Glomerular visceral epithelial cell (primary cell): ENCODE results near the gene RAB39A.
A peak's percentile ranks its signal among the peaks of the same experiment; 100 is the strongest.
"Not testable (repeated sequence)": the region's sequence is repeated elsewhere in the genome, so short reads cannot be mapped to it uniquely, and the experiment has no call there.

Experiments used
- DNase-seq: peaks from one replicate; pipeline ENCODE4 v3.0.0-alpha.2; 2016; ENCODE audit errors: extremely low spot score

Gene RAB39A, protein sequence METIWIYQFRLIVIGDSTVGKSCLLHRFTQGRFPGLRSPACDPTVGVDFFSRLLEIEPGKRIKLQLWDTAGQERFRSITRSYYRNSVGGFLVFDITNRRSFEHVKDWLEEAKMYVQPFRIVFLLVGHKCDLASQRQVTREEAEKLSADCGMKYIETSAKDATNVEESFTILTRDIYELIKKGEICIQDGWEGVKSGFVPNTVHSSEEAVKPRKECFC

DNA sequence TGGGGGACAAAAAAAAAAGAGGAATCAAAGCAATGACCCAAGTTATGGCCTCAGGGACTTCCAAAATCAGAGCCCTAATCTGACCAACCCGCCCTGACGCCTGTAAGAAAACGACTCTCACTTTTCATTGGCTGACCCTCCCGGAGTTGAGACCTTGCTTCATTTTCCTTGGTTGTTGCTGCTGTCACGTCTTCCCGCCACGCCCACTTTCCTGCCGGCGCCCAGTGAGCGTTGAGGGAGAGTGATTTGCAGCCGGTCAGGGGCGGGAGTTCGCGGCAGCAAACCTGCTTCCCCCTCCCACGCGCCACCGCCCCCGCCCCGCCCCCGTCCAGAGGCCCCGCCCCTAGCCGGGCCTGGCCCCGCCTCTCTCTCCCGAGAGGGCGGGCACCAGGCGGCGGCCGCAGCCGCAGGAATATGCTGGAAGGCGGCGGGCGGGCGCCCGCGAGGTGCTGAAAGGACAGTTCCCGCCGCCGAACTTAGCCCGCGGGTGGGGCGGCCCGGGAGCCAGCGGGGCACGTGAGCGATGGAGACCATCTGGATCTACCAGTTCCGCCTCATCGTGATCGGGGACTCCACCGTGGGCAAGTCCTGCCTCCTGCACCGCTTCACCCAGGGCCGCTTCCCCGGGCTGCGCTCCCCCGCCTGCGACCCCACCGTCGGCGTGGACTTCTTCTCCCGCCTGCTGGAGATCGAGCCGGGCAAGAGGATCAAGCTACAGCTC, at the start of gene RAB39A:
RAB39A (plus strand) TSS at position 403 of the 721 bp plus-strand sequence; CDS start at position 524, 121 bp downstream.
- DNase-seq = peak; percentile 96

DNA sequence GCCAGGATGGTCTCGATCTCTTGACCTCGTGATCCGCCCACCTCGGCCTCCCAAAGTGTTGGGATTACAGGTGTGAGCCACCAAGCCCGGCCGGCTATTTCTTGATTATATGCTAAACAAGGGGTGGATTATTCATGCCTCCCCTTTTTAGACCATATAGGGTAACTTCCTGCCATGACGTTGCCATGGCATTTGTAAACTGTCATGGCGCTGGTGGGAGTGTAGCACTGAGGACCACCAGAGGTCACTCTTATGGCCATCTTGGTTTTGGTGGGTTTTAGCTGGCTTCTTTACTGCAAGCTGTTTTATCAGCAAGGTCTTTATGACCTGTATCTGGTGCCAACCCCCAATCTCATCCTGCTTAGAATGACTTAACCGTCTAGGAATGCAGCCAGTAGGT, 46.8 kb upstream of the RAB39A start:
- peak; percentile 20 for DNase-seq

DNA sequence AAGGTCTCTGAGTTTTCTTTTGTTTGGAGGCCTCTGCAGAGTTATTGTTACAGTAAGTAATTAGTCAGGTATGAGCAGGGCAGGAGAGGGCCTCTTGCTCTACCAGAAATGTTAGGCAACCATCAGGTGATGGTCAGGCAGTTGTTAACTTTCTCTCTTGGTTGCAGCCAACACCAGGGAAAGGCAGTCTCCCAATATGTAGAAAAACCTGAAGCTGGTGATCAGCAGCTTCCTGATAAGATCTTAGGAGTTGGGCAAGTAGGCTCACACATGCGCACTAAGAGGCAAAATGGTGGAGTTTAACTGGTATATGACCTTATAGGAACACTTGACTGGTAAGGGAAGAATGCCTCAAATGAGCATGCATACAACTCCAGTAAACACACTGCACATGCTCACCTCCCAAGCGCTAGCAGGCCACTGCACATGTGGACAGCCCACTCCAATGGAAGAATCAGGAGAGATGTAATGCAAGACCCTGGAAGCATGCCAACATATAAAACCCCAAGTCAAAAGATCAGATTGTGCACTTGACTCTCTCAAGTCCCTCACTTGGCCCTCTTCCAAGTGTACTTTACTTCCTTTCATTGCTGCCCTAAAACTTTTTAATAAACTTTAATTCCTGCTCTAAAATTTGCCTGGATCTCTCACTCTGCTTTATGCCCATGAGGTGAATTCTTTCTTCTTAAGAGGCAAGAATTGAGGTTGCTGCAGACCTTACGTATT, 46.0 kb upstream of the RAB39A start:
- no peak for DNase-seq

DNA sequence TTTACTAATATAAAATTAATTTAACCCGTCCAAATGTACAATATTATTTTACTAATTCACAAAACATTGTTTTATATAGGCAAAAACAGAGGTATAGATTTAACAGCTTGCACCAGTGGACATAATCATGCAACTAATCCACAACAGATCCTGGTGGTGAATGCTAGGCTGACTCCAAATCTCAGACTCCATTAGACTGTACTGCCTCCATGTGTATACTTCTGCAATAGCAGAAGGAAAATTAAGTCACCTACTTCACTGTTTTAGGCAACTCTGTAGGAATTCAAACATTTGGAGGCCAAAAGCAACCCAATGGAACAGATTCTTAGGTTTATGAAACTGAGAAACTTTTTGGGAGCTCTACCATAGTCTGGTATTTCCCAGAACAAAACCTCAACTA, 30.0 kb upstream of the RAB39A start:
- peak; percentile 45 for DNase-seq

DNA sequence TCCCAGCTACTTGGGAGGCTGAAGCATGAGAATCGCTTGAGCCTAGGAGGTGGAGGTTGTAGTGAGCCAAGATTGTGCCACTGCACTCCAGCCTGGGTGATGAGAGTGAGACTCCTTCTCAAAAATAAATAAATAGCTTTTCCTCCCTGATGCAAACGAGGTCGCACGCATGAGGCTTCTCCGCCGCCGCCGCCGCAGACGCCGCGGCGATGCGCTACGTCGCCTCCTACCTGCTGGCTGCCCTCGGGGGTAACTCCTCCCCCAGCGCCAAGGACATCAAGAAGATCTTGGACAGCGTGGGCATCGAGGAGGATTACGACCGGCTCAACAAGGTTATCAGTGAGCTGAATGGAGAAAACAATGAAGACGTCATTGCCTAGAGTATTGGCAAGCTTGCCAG, 20.0 kb upstream of the RAB39A start:
- DNase-seq = no peak

DNA sequence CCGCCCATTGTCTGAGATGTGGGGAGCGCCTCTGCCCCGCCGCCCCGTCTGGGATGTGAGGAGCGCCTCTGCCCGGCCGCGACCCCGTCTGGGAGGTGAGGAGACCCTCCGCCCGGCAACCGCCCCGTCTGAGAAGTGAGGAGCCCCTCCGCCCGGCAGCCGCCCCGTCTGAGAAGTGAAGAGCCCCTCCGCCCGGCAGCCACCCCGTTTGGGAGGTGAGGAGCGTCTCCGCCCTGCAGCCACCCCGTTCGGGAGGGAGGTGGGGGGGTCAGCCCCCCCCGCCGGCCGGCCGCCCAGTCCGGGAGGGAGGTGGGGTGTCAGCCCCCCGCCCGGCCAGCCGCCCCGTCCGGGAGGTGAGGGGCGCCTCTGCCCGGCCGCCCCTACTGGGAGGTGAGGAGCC, 15.8 kb upstream of the RAB39A start:
- DNase-seq = not testable (repeated sequence)

DNA sequence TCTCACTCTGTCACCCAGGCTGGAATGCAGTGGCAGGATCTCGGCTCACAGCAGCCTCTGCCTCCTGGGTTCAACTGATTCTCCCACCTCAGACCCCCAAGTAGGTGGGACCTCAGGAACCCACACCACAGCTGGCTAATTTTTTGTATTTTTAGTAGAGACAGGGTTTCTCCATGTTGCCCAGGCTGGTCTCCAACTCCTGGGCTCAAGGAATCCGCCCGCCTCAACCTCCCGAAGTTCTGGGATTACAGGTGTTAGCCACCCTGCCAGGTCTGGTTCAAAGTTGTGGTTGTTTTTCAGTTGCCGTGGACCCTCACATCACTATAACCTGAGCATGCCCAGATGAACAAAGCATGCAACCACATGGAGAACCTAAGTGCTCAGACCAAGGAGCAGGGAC, 13.0 kb upstream of the RAB39A start:
- DNase-seq = no peak

DNA sequence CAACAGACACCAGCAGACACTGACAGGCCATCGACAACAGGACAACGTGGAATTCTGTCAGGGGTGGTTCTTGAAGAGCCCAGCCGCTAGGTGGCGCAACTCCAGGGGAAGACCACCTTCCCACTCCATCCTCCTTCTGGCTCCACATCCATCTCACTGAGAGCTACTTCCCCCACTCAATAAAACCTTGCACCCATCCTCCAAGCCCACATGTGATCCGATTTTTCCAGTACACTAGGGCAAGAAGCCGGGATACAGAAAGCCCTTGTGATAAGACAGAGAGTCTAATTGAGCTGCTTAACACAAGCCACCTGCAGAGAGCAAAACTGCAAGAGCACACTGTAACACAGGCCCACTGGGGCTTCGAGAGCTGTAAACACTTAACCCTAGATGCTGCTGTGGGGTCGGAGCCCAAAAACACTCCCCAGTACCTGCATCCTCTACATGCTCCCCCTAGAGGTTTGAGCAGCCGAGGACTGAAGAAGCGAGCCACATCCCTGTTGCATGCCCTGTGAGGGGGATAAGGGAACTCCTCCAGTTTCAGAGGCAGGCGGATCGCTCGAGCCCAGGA, 11.5 kb upstream of the RAB39A start:
- DNase-seq = peak; percentile 37

DNA sequence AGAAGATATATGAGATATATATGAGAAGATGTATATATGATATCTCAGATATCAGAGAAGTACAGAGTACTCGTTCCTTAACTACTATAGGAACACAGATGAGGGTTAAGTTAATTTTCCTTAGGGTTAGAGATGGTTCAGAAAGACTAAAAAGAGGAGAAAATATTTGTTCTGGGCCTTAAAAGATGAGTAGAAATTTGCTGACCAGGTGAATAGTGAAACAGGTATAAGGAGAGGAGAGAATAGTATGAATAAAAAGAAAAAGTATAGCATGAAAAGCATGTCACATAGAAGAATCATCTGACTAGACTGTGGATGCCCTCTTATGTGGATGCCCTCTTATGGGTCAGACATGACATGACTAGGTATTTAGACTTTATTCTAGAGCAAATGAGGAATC, 6.3 kb upstream of the RAB39A start:
- DNase-seq = no peak

DNA sequence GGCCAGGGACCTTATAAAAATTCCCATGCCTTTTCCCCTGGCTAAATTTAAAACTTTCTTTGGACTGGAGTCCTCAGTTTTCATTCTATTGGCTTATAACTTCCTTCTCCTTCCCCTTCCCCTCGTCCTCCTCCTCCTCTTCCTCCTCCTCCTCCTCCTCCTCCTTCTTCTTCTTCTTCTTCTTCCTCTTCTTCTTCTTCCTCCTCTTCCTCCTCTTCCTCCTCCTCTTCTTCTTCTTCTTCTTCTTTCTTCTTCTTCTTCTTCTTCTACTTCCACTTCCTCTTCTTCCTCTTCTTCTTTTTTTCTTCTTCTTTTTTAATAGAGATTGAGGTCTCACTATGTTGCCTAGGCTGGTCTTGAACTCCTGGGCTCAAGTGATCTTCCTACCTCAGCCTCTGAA, 4.7 kb upstream of the RAB39A start:
- DNase-seq = not testable (repeated sequence)

DNA sequence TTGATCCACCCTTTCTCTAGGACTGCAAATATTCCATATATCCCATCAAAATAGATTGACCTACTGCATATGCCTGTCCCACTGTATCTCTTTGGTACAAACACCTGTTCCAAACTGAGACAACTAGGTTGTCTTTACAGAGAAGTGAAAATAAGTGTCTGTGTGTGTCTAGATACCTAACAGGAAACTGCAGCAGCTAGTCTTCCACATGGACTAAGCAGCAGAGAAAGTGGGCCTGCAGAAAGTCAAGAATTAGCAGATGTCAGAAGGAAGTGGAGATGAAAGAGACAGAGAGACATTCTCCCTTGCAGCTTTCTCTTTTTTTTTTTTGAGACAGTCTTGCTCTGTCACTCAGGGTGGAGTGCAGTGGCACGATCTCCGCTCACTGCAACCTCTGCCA, 3.9 kb upstream of the RAB39A start:
- DNase-seq = no peak

DNA sequence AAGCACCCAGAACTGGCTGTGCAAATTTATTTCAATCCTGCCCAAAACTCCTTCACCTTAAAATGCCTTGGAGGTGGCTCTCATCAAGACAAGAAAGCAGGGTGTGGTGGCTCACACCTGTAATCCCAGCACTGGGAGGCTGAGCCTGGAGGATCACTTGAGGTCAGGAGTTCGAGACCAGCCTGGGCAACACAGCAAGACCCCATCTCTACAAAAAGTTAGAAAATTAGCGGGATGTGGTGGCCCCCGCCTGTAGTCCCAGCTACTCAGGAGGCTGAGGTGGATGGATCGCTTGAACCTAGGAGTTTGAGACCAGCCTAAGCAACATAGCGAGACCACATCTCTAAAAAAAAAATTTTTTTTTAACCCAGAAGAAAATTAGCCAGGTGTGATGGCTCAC, 689 bp upstream of the RAB39A start:
- no peak for DNase-seq

DNA sequence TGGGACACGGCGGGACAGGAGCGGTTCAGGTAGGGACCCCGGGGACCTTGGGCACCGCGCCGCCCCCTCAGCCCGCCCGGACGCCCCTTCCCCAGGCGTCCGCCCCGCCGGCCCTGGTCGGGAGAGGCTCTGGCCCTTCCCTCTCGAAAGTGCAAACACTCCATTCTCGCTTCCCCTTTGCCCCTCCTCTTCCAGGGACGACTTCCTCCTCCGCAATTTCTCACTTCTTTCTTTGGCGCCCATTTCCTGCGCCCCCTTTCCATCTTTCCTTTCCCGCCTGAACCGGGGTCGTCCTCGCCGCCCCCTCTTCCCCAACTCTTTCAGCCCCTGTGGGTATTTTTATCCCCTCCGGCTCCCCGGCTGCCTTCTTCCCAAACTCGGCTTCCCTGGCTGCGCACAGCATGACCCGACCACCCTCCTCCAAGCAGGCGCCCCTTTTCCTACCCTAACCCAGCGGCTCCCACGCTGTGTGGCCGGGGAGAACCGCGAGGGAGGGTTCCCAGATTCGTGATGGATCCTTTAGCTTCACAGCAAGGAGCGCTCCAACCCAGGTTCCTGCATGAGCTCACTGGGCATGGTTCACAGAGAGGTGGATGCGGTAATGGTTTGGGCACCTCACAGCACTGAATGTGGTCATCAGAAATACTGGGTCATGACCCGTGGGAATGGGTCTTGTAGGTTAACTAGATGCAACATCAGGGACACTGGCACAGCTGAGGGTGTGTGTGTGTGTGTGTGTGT, 689 bp downstream of the RAB39A start:
- peak; percentile 24 for DNase-seq

DNA sequence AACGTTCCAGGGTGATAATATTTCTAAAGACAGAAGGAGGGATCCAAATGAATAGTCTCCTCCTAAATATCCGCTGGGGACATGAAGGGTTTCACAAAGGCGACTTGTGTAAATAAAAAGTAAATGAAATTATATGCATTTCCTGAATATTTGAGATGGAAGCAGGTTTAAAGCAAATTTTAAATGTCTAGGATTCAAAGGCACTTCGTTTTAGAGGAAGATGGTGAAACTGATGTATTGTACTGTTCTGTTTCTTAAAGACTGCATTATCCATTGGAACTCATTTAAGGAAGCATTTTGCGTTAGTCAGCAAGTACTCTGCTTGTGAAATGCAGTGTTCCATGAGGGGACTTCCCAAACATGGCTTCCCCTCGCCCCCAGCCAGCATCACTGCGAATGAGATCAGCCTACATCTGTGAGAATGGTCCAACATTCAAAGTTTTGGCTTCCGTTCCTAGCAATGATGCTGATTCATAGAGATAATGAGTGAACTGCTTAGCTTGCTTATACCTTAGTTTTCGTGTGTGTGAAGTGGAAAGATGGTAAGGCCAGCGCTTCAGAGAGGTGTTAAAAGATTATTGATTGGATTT, 1.5 kb downstream of the RAB39A start:
- DNase-seq = no peak

DNA sequence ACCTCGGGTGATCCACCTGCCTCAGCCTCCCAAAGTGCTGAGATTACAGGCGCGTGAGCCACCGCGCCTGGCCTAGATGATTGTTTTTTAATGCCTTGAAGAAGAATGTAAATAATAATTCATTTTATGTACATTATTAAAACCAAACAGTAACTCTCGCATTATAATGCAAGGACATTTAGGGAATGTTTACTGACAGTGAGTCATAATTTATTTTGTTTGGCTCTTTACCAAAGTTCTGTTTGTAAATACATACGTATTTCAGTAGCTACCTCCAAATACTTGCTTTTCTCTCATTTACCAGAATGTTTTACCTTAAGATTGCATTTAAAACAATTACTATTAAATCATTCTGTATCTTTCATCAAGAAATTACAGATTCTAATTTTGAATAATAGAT, 3.0 kb downstream of the RAB39A start:
- no peak for DNase-seq

DNA sequence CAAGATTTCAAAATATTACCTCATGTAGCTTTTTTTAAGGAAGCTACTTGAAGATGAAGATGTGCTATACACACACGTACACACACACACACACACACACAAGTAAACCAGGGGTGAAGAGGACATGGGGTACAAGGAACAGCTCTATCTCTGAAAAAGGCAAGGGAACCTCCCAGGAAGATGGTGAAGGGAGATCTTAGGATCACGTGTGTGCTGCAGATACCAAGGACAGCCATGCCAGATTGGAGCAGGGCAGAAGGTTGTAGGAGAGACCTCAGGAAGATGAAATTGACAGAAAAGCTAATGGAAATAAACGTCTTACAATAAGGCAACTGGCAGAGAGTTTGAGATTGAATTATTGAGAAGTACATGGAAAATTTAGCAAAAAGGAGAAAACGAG, 19.7 kb downstream of the RAB39A start:
- no peak for DNase-seq

DNA sequence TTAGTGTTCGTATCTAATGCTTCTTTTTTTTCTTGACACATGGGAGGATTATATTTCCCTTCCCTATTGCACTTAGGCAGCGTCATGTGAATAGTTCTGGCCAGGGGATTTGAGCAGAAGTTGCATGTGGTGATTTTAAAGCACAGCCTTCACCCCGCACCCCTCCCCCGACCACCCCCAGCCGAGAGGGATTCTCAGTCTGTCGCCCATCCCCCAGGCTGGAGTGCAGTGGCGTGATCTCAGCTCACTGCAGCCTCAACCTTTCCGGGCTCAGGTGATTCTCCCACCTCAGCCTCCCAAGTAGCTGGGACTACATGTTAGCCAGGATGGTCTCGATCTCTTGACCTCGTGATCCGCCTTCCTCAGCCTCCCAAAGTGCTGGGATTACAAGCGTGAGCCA, 20.1 kb downstream of the RAB39A start:
- DNase-seq = not testable (repeated sequence)

DNA sequence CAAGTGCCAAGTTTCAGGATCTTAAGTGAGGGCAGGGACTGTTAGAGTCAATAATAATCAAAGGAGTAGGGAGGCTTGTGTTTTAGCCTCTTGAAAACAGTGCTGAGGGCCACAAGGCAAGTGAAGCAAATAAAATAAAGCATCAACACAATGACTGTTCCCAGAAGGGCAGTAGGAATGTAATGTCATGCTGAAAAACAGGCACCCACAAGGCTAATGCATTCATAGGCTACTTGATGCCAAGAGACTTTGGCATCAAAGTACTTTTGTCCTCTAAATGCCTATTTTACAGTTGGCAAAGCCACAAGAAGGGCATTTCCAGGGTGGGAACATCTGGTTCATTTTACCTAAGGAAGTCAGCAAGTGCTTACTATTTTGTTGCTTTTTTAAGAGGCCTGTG, 22.9 kb downstream of the RAB39A start:
- no peak for DNase-seq

DNA sequence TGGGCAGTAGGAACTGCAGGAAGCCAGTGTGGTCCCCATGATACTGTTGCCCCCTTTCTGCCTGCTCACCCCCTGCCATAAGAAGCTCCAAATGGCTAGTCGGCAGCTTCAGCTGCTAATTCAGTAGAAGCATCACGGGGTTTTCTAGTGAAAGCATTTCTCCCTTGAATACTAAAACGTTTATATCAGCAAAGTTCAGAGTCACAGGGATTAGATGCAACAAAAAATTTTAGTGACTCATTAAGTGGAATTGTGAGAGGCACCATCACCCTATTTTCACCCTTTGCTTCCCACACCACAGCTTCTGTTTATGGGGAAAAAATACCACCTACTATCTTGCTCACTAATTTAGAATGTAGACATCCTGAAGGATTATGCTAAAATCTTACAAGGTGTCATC, 25.2 kb downstream of the RAB39A start:
- DNase-seq = no peak

DNA sequence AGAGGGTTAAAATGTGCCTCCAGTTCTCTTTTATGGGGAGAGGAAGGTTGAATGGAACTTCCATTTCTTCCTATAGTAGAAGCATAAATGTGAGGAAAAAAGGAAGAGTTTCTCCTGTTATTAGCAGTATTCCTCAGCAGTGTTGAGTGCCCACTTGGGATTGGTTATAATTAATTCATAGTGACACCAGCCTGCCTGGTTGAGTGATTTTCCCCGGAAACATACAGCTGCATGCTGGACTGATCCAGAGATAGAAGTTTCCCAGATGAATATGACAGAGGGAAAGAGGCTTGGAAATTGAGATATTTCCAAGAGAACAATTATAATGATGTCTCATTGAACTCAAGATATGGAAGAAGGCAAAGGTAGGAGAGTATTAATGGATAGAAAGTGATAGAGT, 28.3 kb downstream of the RAB39A start:
- no peak for DNase-seq

DNA sequence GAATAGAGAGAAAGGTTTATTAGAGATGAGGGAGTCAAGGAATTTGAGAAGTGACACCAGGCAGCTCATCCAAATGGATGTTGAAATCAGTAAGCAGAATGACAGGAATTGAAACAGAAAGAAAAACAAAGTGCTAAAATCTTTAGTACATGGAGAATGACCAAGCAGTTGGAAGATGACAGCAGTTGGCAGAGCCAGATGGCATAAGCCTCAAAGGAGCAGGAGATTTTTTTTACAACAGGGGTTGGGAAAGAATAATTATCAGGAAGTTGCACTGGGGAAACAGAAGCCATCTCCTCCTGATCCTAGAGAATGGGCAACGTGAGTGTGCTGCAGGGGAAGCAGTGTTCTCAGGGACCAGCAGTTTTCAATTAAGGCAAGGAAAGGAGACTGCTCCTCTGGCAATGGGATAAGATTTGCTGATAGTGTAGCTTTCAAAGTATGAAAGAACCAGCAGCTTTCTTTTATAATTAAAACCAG, 28.9 kb downstream of the RAB39A start:
- DNase-seq = no peak
